Activated CD8-positive, alpha-beta T cell treated with anti-CD3 and anti-CD28 coated beads for 36 hours (primary cell): ENCODE measurements around the gene ELAVL4. TPM values are rescaled to one million over a fixed set of nuclear protein-coding genes. Genes with fewer than 3 reads are reported as not detected.

Source experiments
- ATAC-seq: fragments of 200-7000 bp; cut with Tn5 transposase; one replicate; pipeline ENCODE4 v1.10.0; 2021; ENCODE audit warnings: mild to moderate bottlenecking, moderate library complexity
- CTCF ChIA-PET: fragments of 350-600 bp; sonication (Branson Sonifier 250); formaldehyde crosslinking; loops from one replicate; lab custom pipeline; 2021; ENCODE audit warnings: antibody characterized with exemption; lab: Charles Lee
- POLR2A ChIA-PET: fragments of 350-600 bp; sonication (Branson Sonifier 250); formaldehyde crosslinking; loops from one replicate; lab custom pipeline; 2021; ENCODE audit warnings: antibody characterized with exemption; lab: Charles Lee
- DNase-seq: peaks from one replicate; pipeline ENCODE4 v3.0.0-alpha.2; 2020
- H3K27ac Mint-ChIP-seq: one replicate; pipeline ENCODE4 v1.8.0; 2021; ENCODE audit warnings: mild to moderate bottlenecking, mixed read lengths
- H3K27me3 Mint-ChIP-seq: one replicate; pipeline ENCODE4 v1.8.0; 2021; ENCODE audit warnings: mixed read lengths
- H3K36me3 Mint-ChIP-seq: one replicate; pipeline ENCODE4 v1.8.0; 2021; ENCODE audit warnings: low read depth, mixed read lengths
- H3K4me1 Mint-ChIP-seq: one replicate; pipeline ENCODE4 v1.8.0; 2021; ENCODE audit warnings: low read depth, mixed read lengths
- H3K4me3 Mint-ChIP-seq: one replicate; pipeline ENCODE4 v1.8.0; 2021; ENCODE audit warnings: mild to moderate bottlenecking, moderate library complexity, mixed read lengths
- H3K9me3 Mint-ChIP-seq: one replicate; pipeline ENCODE4 v1.8.0; 2021; ENCODE audit warnings: mixed read lengths
- intact Hi-C: fragments of 100-400 bp; cut with micrococcal nuclease; formaldehyde crosslinking; loops from one replicate; pipeline ENCODE4 v1.10.0; 2022
- total RNA-seq, 2 experiments: library from RNA; stranded (reverse); gene quantifications; one replicate each; pipeline ENCODE4 v1.2.3, GENCODE V29; 2021
- TF ChIP-seq, protein P1 (sequence below): fragments of 200-600 bp; IDR thresholded peaks from one replicate; pipeline ENCODE4 v1.8.0; 2022; ENCODE audit warnings: antibody characterized with exemption, mild to moderate bottlenecking

ELAVL4 gene
- total RNA-seq, 2 experiments from 2014 or later: not detected

DNA sequence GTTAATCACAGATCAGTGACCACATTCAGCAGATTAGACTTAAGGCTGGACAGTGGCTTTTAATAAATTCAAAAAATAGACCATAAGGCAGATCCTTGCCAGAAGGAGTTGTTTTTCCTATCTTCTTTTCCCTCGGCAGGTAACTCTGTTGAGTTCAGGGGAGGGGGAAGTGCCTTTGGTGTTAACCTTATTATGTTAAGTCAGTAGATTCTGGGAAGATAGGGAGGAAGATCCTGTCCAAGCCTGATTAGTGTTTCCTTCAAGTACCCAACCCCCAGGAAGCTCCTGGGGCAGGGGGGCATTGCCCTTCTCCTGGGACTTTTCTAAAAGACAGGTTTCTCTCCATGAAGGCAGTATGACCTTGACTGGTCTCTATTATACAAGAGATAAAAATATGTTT lies 87.4 kb downstream of the ELAVL4 start:
- no peaks in the 10 kb centered on the region for H3K36me3 Mint-ChIP-seq
- TF ChIP-seq, protein P1, sequence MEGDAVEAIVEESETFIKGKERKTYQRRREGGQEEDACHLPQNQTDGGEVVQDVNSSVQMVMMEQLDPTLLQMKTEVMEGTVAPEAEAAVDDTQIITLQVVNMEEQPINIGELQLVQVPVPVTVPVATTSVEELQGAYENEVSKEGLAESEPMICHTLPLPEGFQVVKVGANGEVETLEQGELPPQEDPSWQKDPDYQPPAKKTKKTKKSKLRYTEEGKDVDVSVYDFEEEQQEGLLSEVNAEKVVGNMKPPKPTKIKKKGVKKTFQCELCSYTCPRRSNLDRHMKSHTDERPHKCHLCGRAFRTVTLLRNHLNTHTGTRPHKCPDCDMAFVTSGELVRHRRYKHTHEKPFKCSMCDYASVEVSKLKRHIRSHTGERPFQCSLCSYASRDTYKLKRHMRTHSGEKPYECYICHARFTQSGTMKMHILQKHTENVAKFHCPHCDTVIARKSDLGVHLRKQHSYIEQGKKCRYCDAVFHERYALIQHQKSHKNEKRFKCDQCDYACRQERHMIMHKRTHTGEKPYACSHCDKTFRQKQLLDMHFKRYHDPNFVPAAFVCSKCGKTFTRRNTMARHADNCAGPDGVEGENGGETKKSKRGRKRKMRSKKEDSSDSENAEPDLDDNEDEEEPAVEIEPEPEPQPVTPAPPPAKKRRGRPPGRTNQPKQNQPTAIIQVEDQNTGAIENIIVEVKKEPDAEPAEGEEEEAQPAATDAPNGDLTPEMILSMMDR: no peak
- ATAC-seq (no peak), DNase-seq (no peak)
- H3K4me1 Mint-ChIP-seq: no peaks in the 10 kb centered on the region
- no peaks in the 10 kb centered on the region for H3K27me3 Mint-ChIP-seq
- no peak overlapping the region for H3K27ac Mint-ChIP-seq
- intact Hi-C loops: no loop called here
- no peaks in the 10 kb centered on the region for H3K9me3 Mint-ChIP-seq
- no peak overlapping the region for H3K4me3 Mint-ChIP-seq
- ChIA-PET POLR2A (no interaction called here), CTCF (no interaction called here)

DNA sequence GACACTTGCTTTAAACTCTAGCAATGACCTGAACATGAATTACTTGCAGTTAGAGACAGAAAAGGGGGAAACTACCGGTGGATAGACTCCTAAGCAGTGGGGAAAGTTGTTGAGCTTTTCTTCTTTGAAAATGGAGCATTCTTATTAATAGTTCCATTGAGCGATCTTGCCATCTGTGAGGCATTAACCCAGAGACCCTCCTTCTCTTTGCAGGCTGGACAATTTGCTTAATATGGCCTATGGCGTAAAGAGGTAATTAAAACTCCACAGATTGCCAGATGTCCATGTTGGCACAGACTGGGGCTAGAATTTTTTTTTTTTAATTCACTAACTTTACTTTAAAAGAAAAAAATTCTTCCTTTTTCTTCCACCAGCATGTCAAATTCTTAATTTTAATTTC lies 88.5 kb downstream of the ELAVL4 start:
- ChIA-PET CTCF (interaction anchor here (0.7 kb wide), 2 partner anchors 136 to 1517 kb away, joined by 3 read pairs; no protein-coding TSS in a partner anchor), POLR2A (interaction anchor here (0.6 kb wide), 1 partner anchor 878 kb away, joined by 4 read pairs; no protein-coding TSS in a partner anchor)
- Mint-ChIP-seq H3K4me1 (no peaks in the 10 kb centered on the region), H3K36me3 (no peaks in the 10 kb centered on the region), H3K27ac (no peak overlapping the region), H3K4me3 (no peak overlapping the region), H3K9me3 (no peaks in the 10 kb centered on the region), H3K27me3 (no peaks in the 10 kb centered on the region)
- no peak for DNase-seq
- TF ChIP-seq, protein P1: no peak
- no peak for ATAC-seq
- intact Hi-C loops: no loop called here

DNA sequence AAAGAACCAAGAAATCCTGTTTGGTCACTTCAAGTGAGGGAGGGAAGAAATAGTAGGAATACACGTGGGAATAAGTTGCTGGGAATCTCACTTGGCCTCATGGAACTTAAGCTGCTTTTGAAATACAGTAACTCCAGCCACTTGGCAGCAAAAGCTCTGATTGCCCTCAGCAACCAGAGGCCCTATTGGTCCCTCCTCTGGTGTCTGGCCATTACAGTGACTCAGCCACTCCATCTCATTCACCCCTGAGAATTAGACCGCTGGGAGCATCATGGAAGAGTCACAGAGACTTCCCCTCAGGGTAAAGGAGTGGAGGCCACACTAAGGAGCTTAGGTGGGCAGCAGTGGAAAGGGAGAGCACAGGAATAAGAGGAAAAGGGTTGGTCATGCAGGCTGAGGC lies 99.6 kb downstream of the ELAVL4 start:
- Mint-ChIP-seq H3K36me3 (no peaks in the 10 kb centered on the region), H3K27ac (no peak overlapping the region), H3K9me3 (no peaks in the 10 kb centered on the region), H3K27me3 (peaks cover 5% of the 10 kb centered on the region), H3K4me3 (no peak overlapping the region), H3K4me1 (no peaks in the 10 kb centered on the region)
- no peak for ATAC-seq
- TF ChIP-seq, protein P1: no peak
- no peak for DNase-seq
- ChIA-PET CTCF (no interaction called here), POLR2A (no interaction called here)
- intact Hi-C loops: no loop called here

DNA sequence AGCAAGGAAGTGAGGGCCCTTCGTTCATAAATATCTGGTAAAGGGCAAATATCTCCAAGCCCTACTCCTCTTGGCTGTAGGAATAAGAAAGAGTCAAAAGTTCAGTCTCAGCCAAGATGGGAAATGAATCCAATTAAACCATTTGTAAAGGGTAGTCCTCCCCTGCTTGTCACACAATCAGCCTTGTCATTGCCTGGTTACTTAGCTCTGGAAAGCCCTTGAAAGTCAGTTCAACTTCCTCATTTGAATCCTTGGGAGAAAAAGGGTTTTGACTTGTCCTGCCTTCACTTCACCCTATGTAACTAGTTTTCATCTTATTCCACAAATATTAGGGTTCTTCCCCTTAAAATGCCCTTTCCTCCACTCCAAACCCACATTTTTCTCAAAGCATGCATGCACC lies 100.0 kb downstream of the ELAVL4 start:
- ChIA-PET POLR2A (no interaction called here), CTCF (no interaction called here)
- Mint-ChIP-seq H3K27ac (no peak overlapping the region), H3K4me3 (no peak overlapping the region), H3K27me3 (peaks cover 5% of the 10 kb centered on the region), H3K4me1 (no peaks in the 10 kb centered on the region), H3K36me3 (no peaks in the 10 kb centered on the region), H3K9me3 (no peaks in the 10 kb centered on the region)
- intact Hi-C loops: no loop called here
- DNase-seq: no peak
- no peak for ATAC-seq
- TF ChIP-seq, protein P1: no peak

DNA sequence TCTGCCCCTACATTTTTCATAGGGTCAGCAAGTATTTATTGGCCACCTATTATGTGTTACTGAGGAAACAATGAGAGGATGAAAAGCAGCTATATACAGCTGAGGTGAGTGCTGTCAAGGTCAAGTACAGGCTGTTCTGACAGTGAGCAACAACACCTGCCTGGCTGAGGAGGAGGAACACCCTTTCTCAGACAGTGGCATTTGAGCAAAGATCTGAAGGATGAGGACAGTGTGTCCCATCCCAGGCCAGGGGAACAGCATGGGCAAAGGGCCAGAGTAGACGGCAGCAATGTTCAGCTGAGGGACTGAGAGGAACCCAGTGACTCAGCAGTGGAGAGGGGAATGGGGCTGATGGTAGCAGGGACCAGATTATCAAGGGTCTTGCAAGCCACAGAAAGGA lies 101.0 kb downstream of the ELAVL4 start:
- TF ChIP-seq, protein P1: no peak
- no peak for ATAC-seq
- Mint-ChIP-seq H3K4me3 (no peak overlapping the region), H3K36me3 (no peaks in the 10 kb centered on the region), H3K4me1 (no peaks in the 10 kb centered on the region), H3K9me3 (no peaks in the 10 kb centered on the region), H3K27ac (no peak overlapping the region), H3K27me3 (peaks cover 3% of the 10 kb centered on the region)
- intact Hi-C loops: no loop called here
- no peak for DNase-seq
- ChIA-PET CTCF (no interaction called here), POLR2A (no interaction called here)
